ENCODE data around the gene PLIN4. TPM values are rescaled to one million over a fixed set of nuclear protein-coding genes. Genes with fewer than 3 reads are reported as not detected.

PLIN4 gene
- total RNA-seq, 1 donor from 2014 or later, result not detected

GRCh38 chr19:4525563-4526002 lies 7.3 kb upstream of the PLIN4 start:
- intact Hi-C loops (cut with micrococcal nuclease), result loop anchor here (2.0 kb wide), 1 partner anchor 259 kb away; no protein-coding TSS in a partner anchor

GRCh38 chr19:4524808-4525562 lies 6.7 kb upstream of the PLIN4 start:
- intact Hi-C loops (cut with micrococcal nuclease), result loop anchor here (2.0 kb wide), 1 partner anchor 258 kb away; no protein-coding TSS in a partner anchor

- intact Hi-C loops (cut with micrococcal nuclease), result loop anchor here (2.0 kb wide), 1 partner anchor 257 kb away; no protein-coding TSS in a partner anchor
Measured at GRCh38 chr19:4523306-4524110, 5.2 kb upstream of the PLIN4 start.

- intact Hi-C loops (cut with micrococcal nuclease), result no loop called here
Measured at GRCh38 chr19:4522291-4523002, 4.2 kb upstream of the PLIN4 start.

GRCh38 chr19:4521888-4522242 lies 3.6 kb upstream of the PLIN4 start:
- intact Hi-C loops (cut with micrococcal nuclease), result no loop called here

- intact Hi-C loops (cut with micrococcal nuclease), result no loop called here
Measured at GRCh38 chr19:4521170-4521887, 3.0 kb upstream of the PLIN4 start.

- intact Hi-C loops (cut with micrococcal nuclease), result no loop called here
Measured at GRCh38 chr19:4519521-4520277, 1.4 kb upstream of the PLIN4 start.

GRCh38 chr19:4519172-4519496 lies 848 bp upstream of the PLIN4 start:
- intact Hi-C loops (cut with micrococcal nuclease), result no loop called here

- intact Hi-C loops (cut with micrococcal nuclease), result no loop called here
Measured at GRCh38 chr19:4517451-4518057, 732 bp downstream of the PLIN4 start.

- intact Hi-C loops (cut with micrococcal nuclease), result no loop called here
Measured at GRCh38 chr19:4516939-4517300, 1.4 kb downstream of the PLIN4 start.

- intact Hi-C loops (cut with micrococcal nuclease), result no loop called here
Measured at GRCh38 chr19:4516199-4516938, 1.9 kb downstream of the PLIN4 start.

GRCh38 chr19:4515732-4516131 lies 2.6 kb downstream of the PLIN4 start:
- intact Hi-C loops (cut with micrococcal nuclease), result no loop called here

- intact Hi-C loops (cut with micrococcal nuclease), result no loop called here
Measured at GRCh38 chr19:4513248-4513647, 5.0 kb downstream of the PLIN4 start.

- intact Hi-C loops (cut with micrococcal nuclease), result no loop called here
Measured at GRCh38 chr19:4512070-4512469, 6.2 kb downstream of the PLIN4 start.

- intact Hi-C loops (cut with micrococcal nuclease), result no loop called here
Measured at GRCh38 chr19:4511300-4512054, 6.8 kb downstream of the PLIN4 start.

GRCh38 chr19:4510435-4511255 lies 7.6 kb downstream of the PLIN4 start:
- intact Hi-C loops (cut with micrococcal nuclease), result no loop called here

GRCh38 chr19:4508698-4509097 lies 9.6 kb downstream of the PLIN4 start:
- intact Hi-C loops (cut with micrococcal nuclease), result no loop called here

- intact Hi-C loops (cut with micrococcal nuclease), result no loop called here
Measured at GRCh38 chr19:4507804-4508203, 10.5 kb downstream of the PLIN4 start.

Measured in T-helper 2 cell treated with Interferon-gamma antibody and Interleukin-4, amounts not matched to agents 100 ng/mL and 5 ng/mL, for 36 hours (primary cell).